HG02938 (cell line): Measurements from ENCODE around the gene SNTB2.

Experiments
- ATAC-seq: cut with Tn5 transposase; IDR thresholded peaks from one replicate; pipeline ENCODE4 v1.9.1; 2021; ENCODE audit warnings: mild to moderate bottlenecking, moderate library complexity; ENCODE audit not compliant: unreplicated experiment

The SNTB2 gene

GRCh38 chr16:69338557-69339288, 151.8 kb downstream of the SNTB2 start:
- ATAC-seq: no peak

DNA sequence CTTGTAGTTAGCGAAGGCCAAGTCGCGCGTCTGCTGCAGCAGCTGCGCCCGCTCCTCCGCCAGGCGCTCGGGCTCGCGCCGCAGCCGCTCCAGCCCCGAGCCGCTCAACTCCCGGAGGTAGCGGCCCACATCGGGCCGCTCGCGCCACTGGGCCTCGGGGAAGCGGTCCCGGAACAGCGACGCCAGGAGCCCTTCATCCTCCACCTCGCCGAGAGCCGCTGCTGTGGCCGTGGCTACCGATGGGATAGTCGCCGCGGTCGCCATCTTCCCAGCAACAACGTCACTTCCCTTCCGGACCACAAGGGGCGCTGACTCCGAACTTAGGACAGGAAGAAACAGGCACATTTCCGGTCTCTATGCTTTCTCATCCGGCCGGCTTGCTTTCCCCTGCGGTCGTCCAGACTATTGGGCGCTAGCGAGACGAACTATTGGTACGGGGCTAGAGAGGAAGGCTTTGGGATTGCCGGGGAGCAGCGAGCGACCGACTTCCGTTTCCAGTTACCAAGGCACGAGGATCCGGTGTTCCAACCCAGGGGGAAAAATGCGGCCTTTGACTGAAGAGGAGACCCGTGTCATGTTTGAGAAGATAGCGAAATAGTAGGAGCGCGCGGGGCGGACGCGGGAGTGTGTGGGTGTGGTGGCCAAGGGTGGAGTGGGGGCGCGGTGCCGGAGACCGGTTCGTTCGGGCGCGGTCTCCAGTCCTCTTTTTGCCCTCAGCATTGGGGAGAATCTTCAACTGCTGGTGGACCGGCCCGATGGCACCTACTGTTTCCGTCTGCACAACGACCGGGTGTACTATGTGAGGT, 152.5 kb downstream of the SNTB2 start, which contains the start of the genes COG8 and NIP7:
Gene COG8, minus strand, starts transcription at position 276 of the 806 bp plus-strand sequence. Its CDS starts 12 bp downstream, at position 264.
Gene NIP7, plus strand, starts transcription at position 484 of the 806 bp plus-strand sequence. Its CDS starts 58 bp downstream, at position 542.
- peak; percentile 90 for ATAC-seq

DNA sequence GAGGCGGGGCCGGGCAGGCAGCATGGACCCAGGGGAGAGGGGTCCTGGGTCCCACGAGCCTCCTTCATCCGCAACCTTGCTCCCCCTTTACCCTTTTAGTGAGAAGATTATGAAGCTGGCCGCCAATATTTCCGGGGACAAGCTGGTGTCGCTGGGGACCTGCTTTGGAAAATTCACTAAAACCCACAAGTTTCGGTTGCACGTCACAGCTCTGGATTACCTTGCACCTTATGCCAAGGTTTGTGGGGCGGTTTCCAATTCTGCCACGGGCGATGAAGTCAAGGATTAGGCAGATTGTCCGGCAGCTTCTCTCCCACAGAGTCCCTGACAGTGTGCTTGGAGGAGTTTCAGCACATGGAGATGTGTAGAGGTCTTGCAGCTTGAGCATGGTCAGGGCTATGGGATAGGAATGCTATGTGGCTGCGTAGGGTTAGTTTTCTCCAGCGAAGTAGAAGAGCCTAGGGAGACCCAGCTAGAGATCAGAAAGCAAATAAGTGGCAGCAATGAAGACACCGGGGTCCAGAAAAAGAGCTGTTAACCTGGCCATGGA, 153.2 kb downstream of the SNTB2 start:
- ATAC-seq: no peak

- no peak for ATAC-seq
These were observed 157.2 kb downstream of the SNTB2 start for GRCh38 chr16:69344171-69344570.

DNA sequence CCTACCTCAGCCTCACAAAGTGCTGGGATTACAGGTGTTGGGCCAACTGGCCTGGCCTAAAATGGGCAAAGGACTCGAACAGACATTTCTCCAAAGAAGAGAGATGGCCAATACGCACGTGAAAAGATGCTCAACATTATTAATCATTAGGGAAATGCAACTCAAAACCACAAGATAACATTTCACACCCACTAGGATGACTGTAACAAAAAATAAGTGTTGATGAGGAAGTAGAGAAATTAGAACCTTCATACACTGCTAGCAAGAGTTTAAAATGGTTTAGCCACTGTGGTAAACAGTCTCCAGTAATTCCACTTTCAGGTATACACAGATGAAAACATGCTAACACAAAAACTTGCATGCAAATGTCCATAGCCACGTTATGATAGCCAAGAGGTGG, 159.0 kb downstream of the SNTB2 start:
- no peak for ATAC-seq

- no peak for ATAC-seq
These were observed 159.7 kb downstream of the SNTB2 start for GRCh38 chr16:69346683-69347082.

DNA sequence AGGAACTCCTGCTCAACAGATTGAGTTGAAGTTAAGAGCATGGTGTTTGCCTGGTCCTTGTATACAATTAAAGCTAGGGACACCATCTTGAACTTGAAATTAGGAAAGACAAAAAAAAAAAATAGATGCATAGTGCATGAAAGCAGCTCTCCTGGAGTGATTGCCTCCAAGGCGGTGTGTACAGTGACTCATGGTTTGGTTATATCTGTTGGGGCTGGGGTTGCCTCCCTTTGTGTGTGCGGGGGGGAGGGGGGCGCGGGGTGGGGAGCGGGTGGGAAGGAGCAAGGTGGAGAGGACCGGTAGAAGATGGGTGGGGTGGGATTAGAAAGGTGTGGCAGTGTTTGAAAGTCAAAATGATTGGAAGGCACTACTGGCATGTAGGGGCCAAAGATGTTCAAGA, 161.3 kb downstream of the SNTB2 start:
- no peak for ATAC-seq

- ATAC-seq: no peak
These were observed 162.6 kb downstream of the SNTB2 start for GRCh38 chr16:69349536-69349935.

GRCh38 chr16:69350536-69351133, 163.7 kb downstream of the SNTB2 start:
- no peak for ATAC-seq

DNA sequence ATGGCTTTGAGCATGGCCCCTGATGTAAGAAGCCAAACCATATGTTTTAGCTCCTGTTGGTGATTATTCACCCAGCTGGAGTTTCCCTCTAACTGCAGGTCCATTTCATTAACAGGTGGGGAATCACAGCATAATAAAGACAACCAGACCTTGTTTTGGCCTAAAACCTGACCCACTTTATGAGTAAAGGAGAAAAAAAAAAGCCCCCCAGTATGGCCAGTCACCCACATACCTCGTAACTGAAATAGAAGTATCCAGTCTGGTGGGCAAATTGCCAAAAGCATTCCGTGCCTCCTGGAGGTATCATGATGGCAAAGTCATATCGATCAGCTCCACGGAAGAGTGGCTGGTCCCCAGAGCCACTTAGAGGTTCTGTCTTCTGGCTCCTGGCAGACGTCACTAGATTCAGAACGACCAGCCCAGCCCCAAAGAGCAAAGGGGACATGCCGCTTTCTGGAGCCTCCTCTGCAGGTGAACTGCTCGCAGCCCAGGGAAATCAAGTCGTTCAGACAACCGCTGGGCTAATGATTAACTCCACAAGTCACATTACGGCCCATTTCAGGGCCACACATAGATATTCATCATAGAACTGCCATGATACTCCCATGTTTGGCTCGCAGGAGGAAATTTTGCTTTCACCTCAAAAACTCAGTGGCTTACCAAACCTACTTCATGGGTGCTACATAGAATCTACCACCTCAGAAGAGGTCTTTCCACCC, 164.5 kb downstream of the SNTB2 start, which contains the start of gene TMED6:
Gene TMED6, minus strand, starts transcription at position 478 of the 719 bp plus-strand sequence. Its CDS starts 33 bp downstream, at position 445.
- ATAC-seq: no peak
